AG08395 (cell line): ENCODE measurements around the gene GALNT16.
"Not testable (repeated sequence)": the region's sequence is repeated elsewhere in the genome, so short reads cannot be mapped to it uniquely, and the experiment has no call there.

Source experiments
- DNase-seq: peaks from one replicate; pipeline ENCODE4 v3.0.0; 2012; ENCODE audit warnings: mixed read lengths, low spot score

The GALNT16 gene

DNA sequence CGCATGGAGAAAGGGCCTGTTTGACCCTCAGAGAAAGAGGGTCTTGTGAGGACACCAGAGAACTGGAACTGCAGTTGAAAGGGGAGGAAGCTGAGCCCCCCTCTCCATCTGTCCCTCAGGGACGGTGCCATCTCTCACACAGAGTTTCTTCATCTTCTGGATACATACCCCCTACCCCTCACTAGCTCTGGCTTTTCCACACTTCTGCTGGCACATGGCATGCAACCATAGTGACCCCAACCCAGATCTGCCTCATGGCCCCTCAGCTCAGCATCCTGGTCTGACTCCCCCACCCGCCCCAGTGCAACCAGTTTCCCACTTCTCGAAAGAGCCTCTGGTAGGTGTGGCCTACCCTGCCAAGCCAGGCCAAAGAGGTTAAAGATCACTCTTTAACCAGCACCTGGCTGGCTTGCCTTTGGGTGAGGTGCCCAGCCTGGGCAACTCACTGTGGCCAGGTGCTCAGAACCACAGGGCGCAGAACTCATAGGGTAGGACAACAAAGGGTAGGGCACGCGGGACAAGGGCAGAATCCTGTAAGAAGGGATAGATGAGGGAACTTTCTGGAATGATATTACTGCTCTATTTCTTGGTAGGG, 25.8 kb downstream of the GALNT16 start:
- DNase-seq, result no peak

DNA sequence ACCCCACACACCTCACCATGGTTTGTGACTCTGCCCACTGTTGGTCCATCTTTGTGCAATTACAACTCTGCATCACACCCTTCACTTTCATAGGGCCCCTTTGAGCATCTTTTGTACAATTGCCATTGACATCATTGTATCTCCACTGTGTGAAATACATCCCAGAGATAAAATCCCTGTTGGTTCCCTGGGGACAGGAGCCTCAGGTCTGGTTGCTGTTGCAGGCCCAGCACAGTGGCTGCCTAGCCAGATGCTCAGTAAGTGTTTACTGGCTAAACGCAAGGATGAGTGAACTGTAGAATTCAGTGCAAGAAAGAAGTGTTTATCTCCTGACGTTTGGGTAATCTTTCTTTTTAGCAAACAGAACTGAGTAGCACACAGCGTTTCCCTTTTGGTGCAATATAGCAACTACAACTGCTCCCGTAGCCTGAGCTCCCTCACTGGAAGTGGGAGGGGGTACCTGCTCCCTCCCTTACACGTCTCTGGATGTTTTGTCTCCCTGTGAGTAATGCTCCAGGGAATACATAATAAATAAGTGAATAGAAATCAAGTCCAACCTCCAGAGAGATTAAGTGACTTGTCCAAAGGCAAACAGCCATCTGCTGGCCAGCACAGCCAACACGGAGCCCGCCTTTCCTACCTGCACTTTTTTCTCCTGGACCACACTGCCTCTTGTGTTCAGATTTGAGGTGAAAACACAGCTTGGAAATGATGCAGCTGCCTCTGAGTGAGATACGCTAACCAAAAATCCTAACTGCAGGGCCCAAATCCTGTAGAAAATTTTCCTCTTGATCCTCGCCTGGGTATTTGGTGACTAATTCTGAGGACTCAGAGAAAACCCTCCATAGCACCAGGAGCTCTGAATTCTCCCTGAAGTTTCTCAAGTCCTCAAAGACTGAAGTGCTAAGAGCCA, 27.4 kb downstream of the GALNT16 start:
- peak; percentile 47 for DNase-seq

DNA sequence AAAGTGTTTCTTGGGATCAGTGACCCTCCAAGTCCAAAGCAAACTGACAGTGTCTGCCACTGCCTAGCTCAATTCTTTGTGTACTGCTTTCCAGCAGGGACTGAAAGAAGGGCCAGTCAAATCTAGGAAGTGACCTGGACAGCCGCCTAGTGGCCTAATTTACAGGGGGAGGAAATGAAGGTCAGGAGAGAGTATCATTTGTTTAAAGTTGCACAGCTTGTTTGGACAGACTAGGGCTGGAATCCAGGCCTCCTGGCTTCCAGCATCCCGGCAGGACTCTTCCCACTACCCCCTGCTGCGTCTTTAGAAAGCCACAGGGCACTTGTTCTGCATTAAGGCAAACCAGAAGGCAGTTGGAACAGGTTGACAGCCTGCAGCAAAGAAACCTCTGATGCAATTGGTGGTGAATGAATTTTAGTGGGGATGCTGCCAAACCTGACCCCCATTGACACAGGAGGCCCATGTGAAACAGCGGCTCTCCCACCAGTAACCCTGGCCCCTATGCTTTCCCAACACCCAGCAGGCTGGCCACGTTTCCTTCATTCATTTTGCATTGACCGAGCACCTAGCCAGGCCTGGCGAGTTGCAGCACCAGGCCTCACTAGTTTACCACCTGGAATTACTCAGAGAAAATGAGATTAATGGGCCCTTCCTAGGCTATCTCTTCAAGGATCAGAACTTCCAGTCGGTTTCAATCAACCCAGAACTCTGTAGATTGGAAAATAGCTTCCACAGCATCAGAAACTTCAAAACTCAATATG, 28.2 kb downstream of the GALNT16 start:
- DNase-seq, result no peak

DNA sequence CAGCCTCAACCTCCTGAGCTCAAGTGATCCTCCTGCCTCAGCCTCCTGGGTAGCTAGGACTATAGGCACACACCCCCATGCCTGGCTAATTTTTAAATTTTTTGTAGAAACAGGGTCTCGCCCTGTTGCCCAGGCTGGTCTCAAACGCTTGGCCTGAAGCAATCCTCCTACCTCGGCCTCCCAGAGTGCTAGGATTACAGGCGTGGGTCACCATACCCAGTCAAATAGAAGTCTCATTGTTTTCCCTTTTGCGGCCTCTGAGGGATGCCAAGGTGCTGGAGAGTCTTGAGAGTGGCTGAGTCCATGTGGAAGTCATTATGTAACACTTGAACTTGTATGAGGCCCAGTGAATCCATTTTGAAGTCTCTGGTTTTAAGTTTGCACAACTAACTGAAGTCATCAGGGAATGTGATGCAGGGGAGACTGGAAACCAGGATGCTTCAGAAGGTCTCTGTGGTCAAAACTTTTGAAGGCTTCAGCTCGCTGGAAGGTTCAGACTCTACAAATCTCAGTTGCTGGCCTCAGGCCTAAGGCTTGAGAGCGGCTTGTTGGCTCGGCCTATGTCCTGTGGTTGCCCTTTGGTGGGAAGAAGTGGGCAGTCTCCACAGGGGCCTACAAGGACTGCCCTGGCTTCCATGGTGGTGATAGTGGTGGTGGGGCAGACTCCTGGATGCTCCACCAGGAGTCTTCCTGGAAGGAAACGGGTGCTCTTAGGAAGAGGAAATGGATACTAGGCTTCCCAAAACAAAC, 29.2 kb downstream of the GALNT16 start:
- peak; percentile 53 for DNase-seq

DNA sequence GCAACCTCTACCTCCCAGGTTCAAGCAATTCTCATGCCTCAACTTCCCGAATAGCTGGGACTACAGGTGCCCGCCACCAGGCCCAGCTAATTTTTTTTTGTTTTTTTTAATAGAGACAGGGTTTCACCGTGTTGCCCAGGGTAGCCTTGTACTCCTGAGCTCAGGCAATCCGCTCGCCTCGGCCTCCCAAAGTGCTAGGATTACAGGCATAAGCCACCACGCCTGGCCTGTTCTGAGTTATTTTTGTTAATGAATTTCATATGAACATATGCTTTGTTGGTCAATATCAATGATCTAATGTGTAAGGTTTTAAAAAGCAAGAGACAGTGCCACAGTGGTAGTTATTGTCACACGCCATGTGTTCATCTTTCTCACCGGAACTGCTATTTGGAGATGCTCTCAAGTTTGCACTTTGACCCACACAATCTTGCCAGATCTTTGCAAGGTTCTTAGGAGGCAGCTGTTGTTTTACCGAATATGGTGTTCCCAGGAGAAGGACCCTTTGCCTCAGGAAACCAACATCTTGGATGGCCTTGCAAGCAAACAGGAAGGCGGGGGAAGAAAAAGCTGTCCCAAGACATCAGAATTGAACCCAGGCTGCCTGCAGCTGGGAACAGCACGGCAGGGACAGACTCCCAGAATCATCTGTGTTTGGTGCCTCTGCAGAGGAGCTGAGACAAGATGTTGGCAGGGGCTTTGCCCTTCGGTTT, 30.0 kb downstream of the GALNT16 start:
- DNase-seq, result no peak

DNA sequence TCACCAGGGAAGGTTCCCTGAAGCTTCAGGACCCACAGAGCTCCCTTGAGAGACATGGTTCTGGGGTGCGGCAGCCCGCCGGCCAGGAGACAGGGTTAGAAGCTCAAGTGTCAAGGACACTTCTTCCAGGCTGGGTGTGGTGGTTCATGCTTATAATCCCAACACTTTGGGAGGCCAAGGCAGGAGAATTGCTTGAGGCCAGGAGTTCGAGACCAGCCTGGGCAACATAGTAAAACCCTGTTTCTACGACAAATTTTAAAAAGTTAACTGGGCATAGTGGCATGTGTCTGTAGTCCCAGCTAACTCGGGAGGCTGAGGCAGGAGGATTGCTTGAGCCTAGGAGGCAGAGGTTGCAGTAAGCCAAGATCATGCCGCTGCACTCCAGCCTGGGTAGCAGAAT, 30.9 kb downstream of the GALNT16 start:
- not testable (repeated sequence) for DNase-seq

DNA sequence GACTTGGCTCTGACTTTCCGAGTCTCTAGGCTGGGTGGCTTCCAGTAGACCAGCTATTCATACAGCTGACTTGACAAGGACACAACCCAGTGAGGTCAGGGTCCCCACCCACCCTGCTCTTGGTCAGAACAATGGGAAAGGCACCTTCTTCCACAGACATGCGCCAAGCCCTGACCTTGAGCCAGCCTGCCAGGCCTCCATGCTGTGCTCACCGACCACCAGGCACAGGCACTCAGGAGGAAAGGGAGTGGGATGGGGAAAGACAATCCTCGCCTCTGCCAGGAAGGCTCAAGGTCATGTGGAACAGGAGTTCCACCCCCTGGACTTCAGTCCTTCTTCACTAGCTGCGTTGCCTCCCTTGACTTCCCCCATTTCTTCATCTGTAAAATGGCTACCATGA, 31.4 kb downstream of the GALNT16 start:
- no peak for DNase-seq

DNA sequence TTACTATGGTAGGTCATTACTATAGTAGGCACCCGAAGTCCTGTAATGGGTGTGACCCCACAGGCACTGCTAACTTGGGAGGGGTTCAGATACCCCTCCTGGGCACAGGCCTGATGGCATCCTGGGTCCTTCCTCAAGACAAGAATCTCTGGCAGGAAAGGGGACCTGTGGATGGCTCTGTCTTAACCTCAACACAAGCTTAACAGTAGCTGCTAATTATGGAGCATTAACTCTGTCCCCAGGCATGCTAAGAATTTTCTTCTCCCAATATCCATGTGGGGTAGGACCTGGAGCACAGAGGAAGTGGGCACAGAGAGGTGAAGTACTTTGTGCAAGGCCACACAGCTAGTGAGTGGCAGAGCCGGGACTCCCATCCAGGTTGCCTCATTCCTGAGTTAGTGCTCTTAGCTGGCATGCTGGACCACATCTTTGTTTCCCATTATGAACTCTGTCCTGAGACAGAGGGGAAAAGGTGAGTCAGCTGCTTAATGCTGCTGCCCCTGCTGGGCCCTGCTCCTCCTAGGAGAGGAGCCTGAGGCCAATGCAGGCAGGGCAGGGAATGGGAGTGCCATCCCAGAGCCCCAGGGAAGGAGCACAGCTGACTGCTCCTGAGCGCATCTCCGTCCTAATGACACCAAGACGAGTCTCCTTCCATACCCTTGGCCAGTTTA, 32.1 kb downstream of the GALNT16 start:
- DNase-seq, result peak; percentile 51

DNA sequence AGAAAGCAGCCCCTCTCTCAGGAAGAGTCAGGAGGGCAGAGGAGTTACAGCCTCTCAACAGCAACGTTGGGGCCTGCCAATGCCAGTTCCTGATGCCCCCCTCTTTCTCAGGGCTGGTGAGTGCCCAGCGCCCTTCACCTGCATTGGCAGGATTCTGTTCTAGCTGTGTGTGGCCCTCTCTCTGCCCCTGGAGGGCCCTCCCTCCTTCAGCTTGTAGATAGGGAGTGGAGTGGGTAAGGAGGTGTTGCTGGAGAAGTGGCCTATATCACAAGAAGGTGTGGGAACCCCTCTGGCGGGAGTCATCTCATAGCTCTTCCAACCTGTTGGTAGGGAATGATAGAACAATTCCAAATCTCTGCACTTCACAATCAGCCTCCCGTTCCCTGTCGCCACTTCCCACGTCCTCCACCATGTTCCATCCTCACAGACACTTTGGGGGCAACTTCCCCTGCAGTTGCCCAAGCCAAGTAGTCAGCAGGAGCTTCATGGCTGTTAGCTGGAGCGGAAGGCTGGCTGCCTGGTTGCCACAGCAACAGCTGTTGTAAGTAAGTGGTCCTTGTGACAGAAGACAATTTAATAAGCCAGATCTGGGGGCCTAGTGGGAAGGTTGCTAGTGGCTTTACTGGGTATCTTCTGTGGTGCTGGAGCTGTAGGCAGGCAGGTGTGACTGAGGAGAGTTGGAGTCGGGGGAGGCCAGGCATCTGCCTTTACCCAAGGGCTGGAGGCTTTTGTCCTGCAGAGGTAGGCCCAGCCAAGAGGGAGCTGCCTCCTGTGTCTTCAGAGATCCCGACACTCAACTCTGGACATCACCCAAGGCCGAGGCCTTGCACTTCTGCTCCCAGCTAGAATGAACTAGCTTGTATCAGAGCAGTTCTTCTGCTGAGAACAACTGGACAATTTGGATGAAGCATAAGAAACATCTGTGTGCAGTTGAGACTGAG, 38.4 kb downstream of the GALNT16 start:
- DNase-seq, result no peak

DNA sequence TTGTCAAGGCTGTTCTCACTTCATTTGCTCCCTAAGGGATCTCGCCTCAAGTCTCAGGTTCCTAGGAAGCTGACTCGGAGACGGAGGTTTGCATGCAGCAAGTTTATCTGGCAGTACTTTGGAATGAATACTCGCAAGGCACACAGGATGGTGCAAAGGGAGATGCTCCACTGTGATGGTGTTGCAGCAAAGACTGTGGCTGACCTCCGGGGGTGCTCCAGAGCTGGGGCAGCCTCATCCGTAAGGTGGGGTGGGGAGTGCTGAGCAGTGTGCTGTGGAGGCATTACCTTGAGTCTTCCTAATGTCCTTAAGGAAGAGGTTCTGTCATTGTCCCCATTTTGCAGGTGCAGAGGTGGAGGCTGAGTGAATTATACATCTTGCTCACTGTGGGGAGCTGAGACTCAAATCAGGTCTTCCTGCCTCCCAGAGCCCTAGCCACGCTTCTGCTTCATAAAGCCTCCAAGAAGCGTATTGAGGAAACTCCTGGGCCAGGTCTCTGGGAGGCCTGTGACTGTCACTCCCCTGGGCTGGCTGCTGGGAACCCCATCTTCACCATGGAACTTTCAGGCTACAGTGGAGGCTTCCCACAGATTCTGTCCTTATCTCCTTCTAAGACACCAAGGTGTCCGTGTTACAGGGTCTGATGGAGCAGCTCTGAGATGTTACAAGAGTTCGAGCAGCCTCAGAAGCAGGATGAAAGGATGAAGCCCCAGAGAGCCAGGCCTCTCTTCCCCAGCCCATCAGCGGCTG, 39.5 kb downstream of the GALNT16 start:
- DNase-seq, result no peak

DNA sequence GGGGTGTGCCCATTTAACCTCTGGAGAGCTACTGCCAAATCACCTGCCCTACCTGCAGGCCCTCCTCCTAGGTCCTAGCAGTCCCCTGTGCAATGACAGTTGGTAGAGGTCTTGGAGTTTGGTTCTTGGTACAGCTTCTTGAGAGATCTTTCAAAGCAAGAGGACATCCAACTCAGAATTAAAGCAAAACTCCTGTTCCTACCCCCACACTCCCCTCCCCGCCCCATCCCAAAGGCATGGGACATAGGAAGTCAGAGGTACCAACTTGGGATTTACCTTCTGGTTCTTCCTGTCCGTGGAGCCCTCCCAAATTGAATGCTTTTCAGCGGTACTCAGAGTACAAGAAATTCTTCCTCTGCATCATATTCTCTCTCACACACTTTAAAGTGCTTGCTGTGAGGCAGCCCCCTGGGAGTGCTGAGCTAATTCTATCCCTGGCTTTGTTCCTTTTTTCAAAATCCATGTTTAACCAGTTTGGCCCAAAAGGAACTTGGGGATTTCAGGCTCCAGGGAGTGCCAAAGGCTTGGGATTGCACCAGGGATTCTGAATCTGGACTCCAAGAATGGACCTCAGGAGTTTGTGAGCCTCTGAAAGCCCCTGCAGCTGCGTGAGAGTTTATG, 40.8 kb downstream of the GALNT16 start:
- no peak for DNase-seq

DNA sequence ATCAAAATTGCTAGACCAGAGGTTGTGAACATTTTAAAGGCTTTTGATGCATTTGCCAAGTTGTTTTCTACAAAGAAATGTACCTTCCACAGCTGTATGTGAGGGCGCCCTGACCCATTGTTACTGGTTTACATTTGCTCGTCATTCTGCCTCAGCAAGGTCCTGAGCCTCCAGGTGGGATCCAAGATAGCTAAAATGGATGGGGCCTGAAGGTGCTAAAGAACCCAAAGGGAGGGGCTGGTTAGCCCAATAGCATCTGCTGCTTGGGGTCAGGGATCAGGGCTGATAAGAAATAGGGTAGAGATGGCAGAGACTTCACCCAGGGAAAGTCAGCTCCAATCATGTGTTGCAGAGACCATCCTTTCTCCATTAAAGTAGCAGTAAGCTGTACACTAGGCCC, 43.1 kb downstream of the GALNT16 start:
- DNase-seq, result no peak

DNA sequence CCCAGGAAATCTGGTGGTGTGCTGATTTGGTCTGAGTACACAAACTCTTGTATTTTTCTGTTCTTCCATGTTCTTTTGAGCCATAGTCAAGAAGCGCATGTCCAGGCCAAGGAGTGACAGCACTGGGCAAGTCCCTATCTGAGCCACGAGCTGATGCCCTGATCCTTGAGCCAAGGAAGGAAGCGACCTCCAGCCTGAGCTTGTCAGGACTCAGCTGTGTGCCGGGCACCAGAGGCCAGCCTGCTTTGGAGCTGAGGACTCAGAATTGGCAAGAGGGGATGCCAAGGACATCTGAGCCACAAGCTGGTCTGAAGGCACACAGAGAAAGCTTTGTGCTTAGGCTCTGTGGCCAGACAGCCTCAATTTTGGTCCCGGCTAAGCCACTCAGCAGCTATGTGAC, 52.6 kb downstream of the GALNT16 start:
- DNase-seq, result no peak

DNA sequence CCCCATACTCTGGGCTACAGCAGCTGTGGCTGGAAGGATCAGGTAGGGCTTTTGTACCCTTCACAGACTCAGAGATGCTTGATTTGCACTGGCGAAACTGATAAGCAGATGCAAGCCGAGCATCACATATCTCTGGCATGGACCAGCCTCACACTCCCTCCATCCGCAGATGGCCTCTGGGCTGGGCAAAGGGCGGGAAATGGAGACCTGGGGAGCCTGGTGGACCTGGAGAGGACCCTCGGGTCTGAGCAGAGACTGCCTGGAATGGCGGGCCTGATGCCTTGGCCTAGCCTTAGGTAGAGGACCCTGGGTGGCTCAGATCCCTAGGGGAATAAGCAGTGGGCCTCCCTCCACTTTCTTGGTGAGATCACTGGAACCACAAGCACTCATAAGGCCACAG, 53.2 kb downstream of the GALNT16 start:
- no peak for DNase-seq

DNA sequence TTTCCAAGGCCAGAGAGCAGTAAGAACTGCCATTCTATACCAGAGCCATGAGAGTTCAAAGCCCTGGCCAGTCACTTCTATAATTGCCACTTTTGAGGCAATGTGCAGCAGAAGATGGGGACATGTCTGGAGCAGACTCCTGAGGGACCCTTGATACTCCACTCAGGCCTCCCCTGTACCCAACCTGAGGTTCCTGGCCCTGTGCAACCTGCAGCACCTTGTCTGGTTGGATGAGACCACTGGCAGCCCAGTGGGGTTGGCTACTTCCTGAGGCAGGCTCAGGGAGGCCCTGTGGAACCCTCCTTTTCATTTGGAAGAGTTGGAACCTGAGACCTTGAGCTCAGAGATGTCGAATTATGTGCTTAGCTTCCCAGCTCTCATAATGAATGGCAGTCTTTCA, 54.4 kb downstream of the GALNT16 start:
- DNase-seq, result no peak

DNA sequence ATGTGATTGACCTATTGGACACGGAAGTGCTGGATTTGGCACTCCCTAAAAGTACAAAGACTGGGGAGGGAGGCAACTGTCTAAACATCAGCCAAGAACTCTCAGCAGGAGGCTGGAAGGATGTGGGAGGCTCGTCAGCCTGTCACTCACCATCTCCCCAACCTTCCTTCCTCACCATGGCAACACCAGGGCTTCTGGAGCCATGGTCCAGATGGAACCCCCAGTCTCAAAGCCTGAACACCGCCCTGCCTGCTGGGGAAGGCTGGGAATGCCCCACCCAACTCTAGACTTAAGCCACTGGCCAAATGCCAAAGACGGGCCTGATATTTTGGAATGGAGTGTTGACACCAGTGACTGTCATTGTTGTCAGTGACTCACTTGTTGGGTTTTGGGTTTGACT, 55.3 kb downstream of the GALNT16 start:
- DNase-seq, result peak; percentile 36

DNA sequence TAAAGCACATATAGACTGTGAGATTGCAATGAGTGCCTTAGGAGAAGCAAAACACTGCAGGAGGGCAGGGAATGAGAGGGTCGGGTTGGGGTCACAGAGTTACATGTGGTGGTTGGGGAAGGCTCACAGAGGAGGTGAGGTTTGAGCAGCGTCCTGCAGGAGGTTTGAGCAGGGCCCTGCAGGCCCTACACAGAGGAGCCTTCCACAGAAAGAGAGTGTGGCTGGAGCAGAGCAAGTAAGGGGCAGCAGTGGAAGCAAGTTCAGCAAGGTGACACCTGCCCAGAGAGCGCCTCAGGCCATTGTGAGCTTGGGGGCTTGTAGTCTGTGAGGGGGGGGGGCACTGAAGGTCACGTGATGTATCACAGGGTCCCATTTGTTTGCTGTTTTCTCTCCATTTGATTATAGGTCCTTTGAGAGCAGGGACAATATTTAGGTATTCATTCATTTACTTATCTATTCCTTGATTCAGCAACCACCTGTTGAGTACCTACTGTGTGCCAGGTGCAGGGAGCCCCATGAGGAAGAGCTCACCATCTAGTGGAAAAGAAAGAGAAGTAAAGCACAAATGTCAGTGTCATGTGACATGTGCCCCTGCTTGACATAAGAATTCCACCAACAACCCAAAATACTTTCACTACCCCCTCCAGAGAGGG, 56.6 kb downstream of the GALNT16 start:
- DNase-seq, result no peak
